Fibroblast of lung (primary cell): ENCODE measurements around the gene KIF1A.

Experiments used
- CTCF ChIP-seq, 2 donors: IDR thresholded peaks in 1 of 2; conservative IDR thresholded peaks in 1 of 2; 1 replicate in 1 of 2; 2 replicates in 1 of 2; pipeline ENCODE4 v1.5.1; 2011 to 2012; ENCODE audit warnings: low read length in 2 of 2, control low read depth in 1 of 2, inconsistent platforms in 1 of 2, low read depth in 1 of 2, mild to moderate bottlenecking in 1 of 2
- EZH2 ChIP-seq: IDR thresholded peaks from 2 replicates; pipeline ENCODE4 v1.5.1; 2012; ENCODE audit warnings: low read length, control low read depth, mild to moderate bottlenecking; ENCODE audit errors: missing control alignments

GRCh38 chr2:240735476-240735875, 84.5 kb downstream of the KIF1A start:
- TF ChIP-seq CTCF (conservative IDR thresholded peaks at IDR 0.05 in 1 of 2, IDR thresholded peaks at IDR 0.05 in 1 of 2; ENCODE audit: low read depth in 1 of 2, low read length in 2 of 2) (no peak), EZH2 (no peak)
